GM21447 (cell line): Measurements from ENCODE around the gene RNASEH2A.
A peak's percentile ranks its signal among the peaks of the same experiment; 100 is the strongest.

Source experiments
- ATAC-seq: cut with Tn5 transposase; IDR thresholded peaks from one replicate; pipeline ENCODE4 v1.9.1; 2021; ENCODE audit not compliant: unreplicated experiment

RNASEH2A gene

GRCh38 chr19:12782424-12783290 is 23.7 kb upstream of the RNASEH2A start:
- ATAC-seq, result no peak

- ATAC-seq, result no peak
Measured at GRCh38 chr19:12783291-12783848, 23.0 kb upstream of the RNASEH2A start.

DNA sequence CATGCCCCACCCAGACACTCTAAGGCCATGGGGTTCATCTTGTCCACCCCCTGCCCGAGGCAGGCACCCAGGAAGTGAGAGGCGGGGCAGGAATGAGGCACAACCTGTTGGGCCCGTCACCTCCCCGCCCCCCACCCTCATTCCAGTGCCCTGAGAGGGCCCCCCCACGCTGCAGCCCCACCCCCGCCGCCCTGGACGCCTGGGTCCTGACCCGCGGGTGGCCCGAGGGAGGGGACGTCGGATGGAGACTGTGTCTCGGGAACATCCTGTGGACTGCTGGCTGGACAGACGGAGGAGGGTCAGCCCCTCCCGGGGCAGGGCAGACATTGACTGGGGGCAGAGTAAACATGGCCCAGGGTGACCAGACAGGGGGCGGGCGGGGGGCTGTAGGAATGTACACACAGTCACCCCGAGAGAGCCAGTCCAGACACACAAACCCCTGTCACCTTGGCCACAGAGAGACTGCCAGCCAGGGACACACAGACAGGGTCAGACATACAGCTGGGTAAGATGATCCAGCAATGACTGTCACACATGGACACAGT is 22.5 kb upstream of the RNASEH2A start:
- ATAC-seq, result no peak

DNA sequence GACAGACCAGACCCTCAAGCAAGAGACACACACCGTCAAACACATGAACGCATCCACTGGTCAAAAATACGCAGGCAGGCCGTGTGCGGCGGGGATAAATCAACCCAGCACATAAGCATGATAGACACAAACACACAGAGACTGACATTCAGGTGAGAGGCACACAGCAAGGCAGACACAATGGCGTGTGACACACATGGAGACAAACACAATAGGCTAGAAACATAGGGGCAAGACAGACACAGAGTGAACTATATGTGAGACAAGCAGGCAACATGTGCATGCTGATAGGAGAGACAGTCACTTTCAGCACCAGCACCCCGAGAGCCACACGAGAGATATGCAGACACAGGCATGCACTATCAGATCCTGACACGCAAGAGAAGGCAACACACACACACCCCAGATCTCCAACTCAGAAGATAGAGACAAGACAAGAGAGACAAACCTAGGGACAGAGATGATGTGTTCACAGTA is 22.0 kb upstream of the RNASEH2A start:
- no peak for ATAC-seq

DNA sequence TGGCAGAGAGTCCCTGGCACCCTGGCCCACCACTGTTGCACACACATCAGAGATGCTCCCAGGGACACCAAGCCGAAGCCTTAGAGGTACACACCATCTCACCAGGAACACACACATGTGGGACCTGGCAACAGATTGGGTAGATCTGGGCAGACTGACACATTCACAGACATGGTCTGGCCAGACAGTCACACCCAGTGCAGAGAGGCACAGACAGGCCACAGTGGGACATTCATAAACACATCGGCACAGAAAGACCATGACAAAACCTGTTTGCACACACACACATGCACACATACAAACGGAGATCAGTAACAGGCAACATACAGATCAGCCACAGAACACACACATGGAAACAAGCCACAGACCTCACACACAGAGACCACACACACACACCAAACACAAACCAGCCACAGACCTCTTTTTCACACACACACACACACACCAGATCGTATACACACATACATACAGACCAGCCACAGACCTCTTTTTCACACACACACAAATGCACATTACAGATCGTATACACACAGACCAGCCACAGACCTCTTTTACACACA is 21.4 kb upstream of the RNASEH2A start:
- no peak for ATAC-seq

DNA sequence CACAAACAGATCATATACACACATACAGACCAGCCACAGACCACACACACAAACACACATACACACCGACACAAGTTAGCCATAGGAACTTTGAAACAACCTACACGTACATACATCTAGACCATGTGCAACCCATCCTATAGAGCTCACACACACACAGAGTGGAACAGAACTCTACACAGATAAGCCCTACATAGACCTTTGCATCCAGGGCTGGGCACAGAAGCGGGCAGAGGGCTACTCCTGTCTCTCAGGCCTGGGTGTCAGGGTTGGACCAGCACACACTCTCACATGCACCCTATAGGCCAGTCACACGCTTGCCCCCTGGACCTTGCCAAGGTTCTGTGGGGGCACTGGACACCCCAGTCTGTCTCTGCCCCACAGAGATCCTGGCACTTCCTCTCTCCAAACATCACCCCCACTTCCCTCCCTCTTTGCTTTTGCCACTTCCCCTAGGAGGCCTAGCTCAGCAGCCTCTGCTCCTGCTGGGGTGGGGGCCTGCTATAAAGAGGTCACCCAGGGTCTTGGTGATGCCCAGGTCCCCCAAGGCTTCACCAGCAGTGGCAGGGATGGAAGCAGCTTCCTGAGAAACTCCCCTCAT is 20.9 kb upstream of the RNASEH2A start:
- no peak for ATAC-seq

DNA sequence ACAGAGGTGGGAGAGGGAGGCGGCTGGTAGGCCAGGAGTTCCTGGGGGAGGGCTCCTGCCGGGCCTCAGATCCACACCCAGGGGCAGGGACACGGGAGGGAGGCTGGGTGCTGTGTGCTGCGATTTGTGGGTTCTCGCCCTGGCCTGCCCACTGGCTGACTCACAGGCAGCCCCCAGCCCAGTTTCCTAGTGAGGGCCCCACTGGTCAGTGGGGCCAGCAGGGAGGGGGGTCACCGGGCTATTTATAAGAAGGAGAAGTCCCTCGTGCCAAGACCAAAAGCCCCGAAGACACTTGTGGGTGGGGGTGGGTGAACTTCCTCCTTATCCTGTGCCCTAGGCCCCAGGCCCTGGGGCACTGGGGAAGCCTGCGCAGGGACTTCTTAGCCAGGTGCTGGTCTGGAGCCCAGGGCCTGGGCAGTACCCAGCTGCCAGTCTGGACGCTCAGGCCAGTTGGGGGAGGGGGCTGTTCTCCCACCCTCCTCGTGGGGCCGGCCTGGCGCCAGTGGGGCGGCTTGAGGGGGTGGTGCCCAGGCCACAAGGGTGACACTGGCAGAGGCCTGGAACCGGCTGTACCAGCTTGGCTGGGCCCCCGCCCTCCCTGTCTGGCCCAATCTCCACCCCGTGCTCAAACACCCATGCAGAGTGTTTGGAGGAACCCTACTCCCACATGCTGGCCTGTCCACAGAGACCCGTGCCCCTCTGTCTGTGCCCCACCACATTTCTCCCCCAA is 20.1 kb upstream of the RNASEH2A start:
- ATAC-seq, result no peak

DNA sequence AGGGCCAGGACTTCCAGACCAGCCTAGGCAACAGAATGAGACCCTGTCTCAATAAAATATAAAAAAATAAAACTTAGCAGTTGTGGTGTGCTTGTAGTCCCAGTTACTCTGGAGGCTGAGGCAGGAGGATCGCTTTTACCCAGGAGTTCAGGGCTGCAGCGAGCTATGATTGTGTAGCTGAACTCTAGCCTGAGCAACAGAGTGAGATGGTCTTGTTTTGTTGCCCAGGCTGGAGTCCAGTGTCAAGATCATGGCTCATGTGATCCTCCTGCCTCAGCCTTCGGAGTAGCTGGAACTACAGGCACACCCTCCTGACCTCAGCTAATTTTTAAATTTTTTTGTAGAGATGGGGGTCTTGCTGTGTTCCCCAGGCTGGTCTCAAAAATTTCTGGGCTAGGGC is 19.4 kb upstream of the RNASEH2A start:
- no peak for ATAC-seq

GRCh38 chr19:12787458-12787857 is 18.9 kb upstream of the RNASEH2A start:
- no peak for ATAC-seq

DNA sequence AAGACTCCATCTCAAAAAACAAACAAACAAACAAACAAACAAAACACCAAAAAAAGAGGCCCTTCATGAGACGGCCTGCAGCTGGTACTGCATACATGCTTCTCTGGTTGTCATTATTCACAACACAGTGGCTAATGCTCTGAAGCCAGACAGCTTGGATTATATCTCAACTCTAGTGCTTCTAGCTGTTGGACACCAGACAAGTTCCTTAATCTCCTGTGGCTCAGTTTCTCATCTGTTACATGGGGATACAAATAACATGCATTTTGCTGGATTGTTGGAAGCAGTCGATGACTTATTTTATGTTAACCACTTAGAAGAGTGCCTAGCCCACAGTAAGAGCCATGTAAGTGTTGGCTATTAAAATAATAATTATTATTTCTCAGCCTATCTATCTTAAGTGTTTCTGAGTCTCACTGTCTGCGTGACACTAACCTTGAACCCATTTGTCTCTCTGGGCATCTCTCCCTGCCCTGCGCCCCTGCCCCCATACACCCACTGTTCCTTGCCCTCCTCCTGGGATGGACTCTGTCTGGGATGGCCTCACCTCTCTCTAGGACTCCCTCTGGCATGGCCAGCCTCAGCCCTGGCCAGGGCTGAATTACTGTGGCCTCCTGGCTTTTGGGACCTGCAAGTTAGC is 18.2 kb upstream of the RNASEH2A start:
- no peak for ATAC-seq

- no peak for ATAC-seq
Measured at GRCh38 chr19:12788682-12789097, 17.7 kb upstream of the RNASEH2A start.

DNA sequence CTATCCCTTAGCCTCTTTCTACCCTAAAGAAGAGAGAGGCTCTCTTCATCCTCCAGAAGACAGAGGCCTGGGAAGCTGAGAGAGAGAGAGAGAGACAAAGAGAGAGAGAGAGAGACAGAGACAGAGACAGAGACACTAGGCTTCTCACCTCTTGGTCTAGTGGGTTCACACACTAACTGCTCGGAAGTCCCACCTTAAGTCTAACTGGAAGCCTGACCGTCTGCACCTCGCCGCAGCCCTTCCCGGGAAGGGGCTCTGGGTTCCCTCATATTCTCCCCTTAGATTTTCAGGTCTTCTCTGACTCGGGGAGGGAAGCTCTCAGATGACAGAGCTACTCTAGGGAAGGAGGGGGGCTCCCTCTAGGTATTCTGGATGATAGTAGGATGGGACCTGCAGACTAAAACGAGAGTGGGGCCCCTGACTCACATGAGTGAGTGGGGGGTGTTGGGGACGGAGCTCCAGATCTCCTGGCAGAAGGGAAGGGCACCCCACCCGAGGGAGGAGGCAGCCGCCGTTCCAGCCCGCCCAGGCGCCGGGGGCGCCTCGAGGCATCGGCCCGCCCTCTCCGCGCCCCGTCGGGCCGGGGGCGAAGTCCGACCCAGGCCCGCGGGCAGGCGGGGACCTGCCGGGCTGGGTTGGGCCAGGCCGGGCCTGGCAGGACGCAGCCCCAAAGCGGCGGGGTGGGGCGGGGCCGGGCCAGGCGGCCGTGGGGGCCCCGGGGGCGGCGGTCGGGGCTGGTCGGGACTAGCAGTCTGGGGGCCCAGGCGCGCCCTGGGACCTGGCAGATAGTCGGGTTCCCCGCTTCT is 17.1 kb upstream of the RNASEH2A start:
- no peak for ATAC-seq

- peak; percentile 36 for ATAC-seq
Measured at GRCh38 chr19:12789904-12790619, 16.3 kb upstream of the RNASEH2A start.

DNA sequence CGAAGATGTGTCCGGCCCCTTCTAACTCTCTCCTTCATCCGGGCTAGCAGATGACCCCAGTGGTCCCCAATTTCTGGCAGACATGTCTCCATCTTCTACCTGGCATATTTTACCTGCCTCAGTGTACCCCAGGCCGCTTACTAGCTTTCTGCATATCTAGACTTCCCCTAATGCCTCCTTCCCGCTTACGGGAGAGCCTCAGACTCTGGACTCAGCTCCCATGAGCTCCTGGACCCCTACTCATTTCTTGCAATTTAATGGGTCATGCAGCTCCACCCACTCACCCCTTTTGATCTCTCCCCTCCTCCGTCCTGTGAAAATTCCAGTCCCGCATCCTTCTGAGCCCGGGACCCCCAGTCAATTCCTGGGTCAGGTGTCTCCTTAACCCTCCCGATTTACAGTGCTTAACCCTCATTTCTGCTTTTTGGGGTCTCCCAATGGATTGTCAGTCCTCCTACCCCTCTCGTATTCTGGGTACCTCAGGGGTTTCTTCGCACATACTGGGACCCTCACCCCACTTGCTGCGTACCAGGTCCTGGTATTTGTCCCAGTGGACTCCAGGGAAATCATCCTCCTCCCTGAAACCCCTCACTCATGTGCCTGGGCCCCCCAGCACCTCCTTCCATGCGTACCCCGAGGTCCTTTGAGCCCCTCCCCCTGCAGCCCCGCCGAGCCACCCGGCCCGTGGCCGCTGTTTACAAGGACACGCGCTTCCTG is 15.6 kb upstream of the RNASEH2A start:
- no peak for ATAC-seq

GRCh38 chr19:12791345-12792050 is 14.9 kb upstream of the RNASEH2A start, which contains the start of gene JUNB:
TSS of gene JUNB (plus strand) at chr19:12791486. CDS start at chr19:12791772, 286 bp downstream.
- ATAC-seq, result peak; percentile 27

- no peak for ATAC-seq
Measured at GRCh38 chr19:12792051-12792852, 14.1 kb upstream of the RNASEH2A start.

- ATAC-seq, result no peak
Measured at GRCh38 chr19:12792853-12793289, 13.5 kb upstream of the RNASEH2A start.
